HCT116 (cell line): ENCODE results near the gene SLC10A4.

Experiments used
- EZH2 ChIP-seq: fragments of 200-600 bp; sonication (generic); IDR thresholded peaks from 2 replicates; pipeline ENCODE4 v1.6.1; 2017; ENCODE audit warnings: antibody characterized with exemption, mixed run types
- POLR2A ChIP-seq: IDR thresholded peaks from 2 replicates; pipeline ENCODE4 v1.7.0; 2011; ENCODE audit warnings: borderline replicate concordance; ENCODE audit not compliant: insufficient read depth, insufficient read length; ENCODE audit errors: extremely low read depth
- REST ChIP-seq: IDR thresholded peaks from 2 replicates; pipeline ENCODE4 v1.6.1; 2012; ENCODE audit warnings: low read depth
- ZNF274 ChIP-seq: fragments of 200-500 bp; sonication (Bioruptor generic); IDR thresholded peaks from 2 replicates; pipeline ENCODE4 v1.6.1; 2014; ENCODE audit warnings: mild to moderate bottlenecking, low read depth, low read length, inconsistent platforms
- TF ChIP-seq, protein P1 (sequence below): IDR thresholded peaks from 2 replicates; pipeline ENCODE4 v1.6.1; 2012
- TF ChIP-seq, protein P2 (sequence below), 3 experiments: fragments of 200-600 bp in 1 of 3; sonication (generic) in 1 of 3; IDR thresholded peaks in 2 of 3; conservative IDR thresholded peaks in 1 of 3; 2 replicates each; pipeline ENCODE4 v1.5.1; 2012 to 2017; ENCODE audit warnings: low read depth in 2 of 3, low read length in 2 of 3, antibody characterized with exemption in 1 of 3, borderline replicate concordance in 1 of 3, control low read depth in 1 of 3, mild to moderate bottlenecking in 1 of 3, mixed read lengths in 1 of 3, mixed run types in 1 of 3, moderate library complexity in 1 of 3; ENCODE audit not compliant: insufficient read depth in 1 of 3

- TF ChIP-seq POLR2A (no peak), REST (no peak), EZH2 (no peak), ZNF274 (no peak)
- TF ChIP-seq, protein P1, sequence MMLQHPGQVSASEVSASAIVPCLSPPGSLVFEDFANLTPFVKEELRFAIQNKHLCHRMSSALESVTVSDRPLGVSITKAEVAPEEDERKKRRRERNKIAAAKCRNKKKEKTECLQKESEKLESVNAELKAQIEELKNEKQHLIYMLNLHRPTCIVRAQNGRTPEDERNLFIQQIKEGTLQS, result no peak
- TF ChIP-seq, protein P2, sequence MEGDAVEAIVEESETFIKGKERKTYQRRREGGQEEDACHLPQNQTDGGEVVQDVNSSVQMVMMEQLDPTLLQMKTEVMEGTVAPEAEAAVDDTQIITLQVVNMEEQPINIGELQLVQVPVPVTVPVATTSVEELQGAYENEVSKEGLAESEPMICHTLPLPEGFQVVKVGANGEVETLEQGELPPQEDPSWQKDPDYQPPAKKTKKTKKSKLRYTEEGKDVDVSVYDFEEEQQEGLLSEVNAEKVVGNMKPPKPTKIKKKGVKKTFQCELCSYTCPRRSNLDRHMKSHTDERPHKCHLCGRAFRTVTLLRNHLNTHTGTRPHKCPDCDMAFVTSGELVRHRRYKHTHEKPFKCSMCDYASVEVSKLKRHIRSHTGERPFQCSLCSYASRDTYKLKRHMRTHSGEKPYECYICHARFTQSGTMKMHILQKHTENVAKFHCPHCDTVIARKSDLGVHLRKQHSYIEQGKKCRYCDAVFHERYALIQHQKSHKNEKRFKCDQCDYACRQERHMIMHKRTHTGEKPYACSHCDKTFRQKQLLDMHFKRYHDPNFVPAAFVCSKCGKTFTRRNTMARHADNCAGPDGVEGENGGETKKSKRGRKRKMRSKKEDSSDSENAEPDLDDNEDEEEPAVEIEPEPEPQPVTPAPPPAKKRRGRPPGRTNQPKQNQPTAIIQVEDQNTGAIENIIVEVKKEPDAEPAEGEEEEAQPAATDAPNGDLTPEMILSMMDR (IDR thresholded peaks at IDR 0.05 in 2 of 3, conservative IDR thresholded peaks at IDR 0.05 in 1 of 3; ENCODE audit: borderline replicate concordance in 1 of 3, insufficient read depth in 1 of 3, low read depth in 2 of 3, low read length in 2 of 3), result no peak
Measured at GRCh38 chr4:48493452-48494100, 10.4 kb downstream of the SLC10A4 start.
